ENCODE results near the gene SLC20A1.

DNA sequence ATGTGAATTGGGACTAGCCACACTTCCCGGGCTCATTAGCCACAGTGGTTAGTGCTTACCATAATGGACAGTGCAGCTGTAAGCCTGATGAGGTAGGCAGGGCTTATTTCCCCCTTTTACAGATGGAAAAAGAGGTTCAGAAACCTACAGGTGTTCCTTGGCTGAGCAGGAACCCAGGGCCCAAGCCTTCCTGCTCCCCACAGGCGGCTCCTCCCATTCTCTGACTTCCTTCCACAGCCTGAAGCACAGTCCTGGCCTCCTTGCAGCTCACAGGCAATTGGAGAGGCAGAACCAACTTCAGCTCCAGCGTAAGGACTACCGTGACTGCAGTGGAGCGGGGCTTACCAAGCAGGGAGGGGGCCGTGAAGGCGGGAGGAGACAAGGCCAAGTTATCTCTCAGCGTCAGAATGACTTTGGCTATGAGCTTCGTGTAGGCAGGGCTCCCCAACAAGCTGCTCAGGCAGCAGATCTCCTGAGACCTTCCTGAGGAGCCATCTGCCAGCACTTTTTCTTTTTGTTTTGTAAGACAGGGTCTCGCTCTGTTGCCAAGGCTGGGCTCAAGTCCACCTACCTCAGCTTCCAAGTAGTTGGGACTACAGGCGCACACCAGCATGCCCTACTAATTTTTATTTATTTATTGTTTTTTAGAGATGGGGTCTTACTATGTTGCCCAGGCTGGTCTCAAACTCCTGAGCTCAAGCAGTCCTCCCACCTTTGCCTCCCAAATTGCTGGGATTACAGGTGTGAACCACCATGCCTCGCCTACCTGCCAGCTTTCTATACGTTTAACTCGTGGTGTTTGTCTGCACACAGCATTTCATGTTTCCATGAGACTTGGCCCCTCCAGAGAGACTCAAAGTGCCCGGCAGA lies 40.8 kb downstream of the SLC20A1 start:
- TF ChIP-seq POLR2A (IDR thresholded peaks at IDR 0.05; ENCODE audit: low read depth, low read length) (no peak), TAF1 (IDR thresholded peaks at IDR 0.05; ENCODE audit: low read depth, low read length) (no peak), PAX5 (IDR thresholded peaks at IDR 0.05; ENCODE audit: insufficient read depth, low read length, severe bottlenecking) (no peak), POLR2AphosphoS5 (IDR thresholded peaks at IDR 0.05; ENCODE audit: low read depth, low read length) (no peak)

Data from GM12891 (cell line).